Measurements from ENCODE around the gene ATP5MC2. TPM values are rescaled to one million over a fixed set of nuclear protein-coding genes. Genes with fewer than 3 reads are reported as not detected.

Gene ATP5MC2
- polyA plus RNA-seq, 3 donors, result 498 to 587 (median 522) TPM

DNA sequence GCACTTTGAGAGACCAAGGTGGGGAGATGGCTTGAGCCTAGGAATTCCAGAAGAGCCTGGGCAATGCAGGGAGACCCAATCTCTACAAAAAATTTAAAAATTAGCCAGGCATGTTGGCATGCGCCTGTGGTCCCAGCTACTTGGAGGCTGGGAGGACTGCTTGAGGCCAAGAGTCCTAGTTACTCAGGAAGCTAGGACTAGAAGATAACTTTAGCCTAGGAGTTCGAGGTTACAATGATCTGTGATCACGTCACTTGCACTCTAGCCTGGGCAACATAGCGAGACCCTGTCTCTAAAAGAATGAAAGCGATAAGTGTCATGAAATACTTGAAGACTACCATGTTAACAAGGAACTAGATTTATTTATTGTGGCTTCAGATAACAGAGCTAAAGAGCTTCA lies 53.2 kb downstream of the ATP5MC2 start:
- no peak overlapping the region for H3K4me3 ChIP-seq (replicated peaks in 1 of 3; ENCODE audit: low read depth in 2 of 3, low read length in 3 of 3)
- intact Hi-C loops (cut with micrococcal nuclease), result loop anchor here in 1 of 2 donors (10.0 kb wide), 1 partner anchor 52 kb away; the partner anchor contains the start of gene ATP5MC2
- H3K27ac Mint-ChIP-seq, result peak overlapping the region in 2 of 7 donors; percentile 21 to 28
- H4K20me1 ChIP-seq (ENCODE audit: insufficient read depth, low read length), result no peaks in the 10 kb centered on the region
- H3K4me1 Mint-ChIP-seq, result peaks cover 70% of the 10 kb centered on the region
- no peaks in the 10 kb centered on the region for H3K9me3 Mint-ChIP-seq
- H2AFZ ChIP-seq (ENCODE audit: insufficient read depth, low read depth, low read length, poor library complexity, severe bottlenecking), result no peak overlapping the region
- peaks cover 1 to 12% of the 10 kb centered on the region in 2 donors for H3K36me3 Mint-ChIP-seq
- H3K79me2 ChIP-seq (ENCODE audit: insufficient read depth, low read length), result peaks cover 79% of the 10 kb centered on the region
- H3K4me2 ChIP-seq (replicated peaks; ENCODE audit: extremely low read depth, low read length, poor library complexity, severe bottlenecking), result no peak overlapping the region
- H3K4me1 ChIP-seq (ENCODE audit: control insufficient read depth in 1 of 2, insufficient read depth in 2 of 2, low read length in 2 of 2), result peaks cover 53 to 62% of the 10 kb centered on the region in 2 donors
- no peaks in the 10 kb centered on the region for H3K9me3 ChIP-seq (replicated peaks in 1 of 2; ENCODE audit: control insufficient read depth in 1 of 2, insufficient read depth in 1 of 2, low read length in 2 of 2)
- WGBS (ENCODE audit: insufficient coverage), result 92% methylated on average over 2 of the region's 5 CpGs
- peaks cover 2 to 8% of the 10 kb centered on the region in 2 donors for H3K36me3 ChIP-seq (replicated peaks in 1 of 2; ENCODE audit: control insufficient read depth in 1 of 2, insufficient read depth in 2 of 2, low read length in 2 of 2)
- H3K27me3 ChIP-seq (ENCODE audit: control insufficient read depth in 2 of 2, insufficient read depth in 2 of 2, low read length in 2 of 2), result no peaks in the 10 kb centered on the region
- peak overlapping the region; percentile 15 to 94 for H3K27ac ChIP-seq (ENCODE audit: low read depth in 1 of 2, low read length in 2 of 2)
- TF ChIP-seq, protein P1, sequence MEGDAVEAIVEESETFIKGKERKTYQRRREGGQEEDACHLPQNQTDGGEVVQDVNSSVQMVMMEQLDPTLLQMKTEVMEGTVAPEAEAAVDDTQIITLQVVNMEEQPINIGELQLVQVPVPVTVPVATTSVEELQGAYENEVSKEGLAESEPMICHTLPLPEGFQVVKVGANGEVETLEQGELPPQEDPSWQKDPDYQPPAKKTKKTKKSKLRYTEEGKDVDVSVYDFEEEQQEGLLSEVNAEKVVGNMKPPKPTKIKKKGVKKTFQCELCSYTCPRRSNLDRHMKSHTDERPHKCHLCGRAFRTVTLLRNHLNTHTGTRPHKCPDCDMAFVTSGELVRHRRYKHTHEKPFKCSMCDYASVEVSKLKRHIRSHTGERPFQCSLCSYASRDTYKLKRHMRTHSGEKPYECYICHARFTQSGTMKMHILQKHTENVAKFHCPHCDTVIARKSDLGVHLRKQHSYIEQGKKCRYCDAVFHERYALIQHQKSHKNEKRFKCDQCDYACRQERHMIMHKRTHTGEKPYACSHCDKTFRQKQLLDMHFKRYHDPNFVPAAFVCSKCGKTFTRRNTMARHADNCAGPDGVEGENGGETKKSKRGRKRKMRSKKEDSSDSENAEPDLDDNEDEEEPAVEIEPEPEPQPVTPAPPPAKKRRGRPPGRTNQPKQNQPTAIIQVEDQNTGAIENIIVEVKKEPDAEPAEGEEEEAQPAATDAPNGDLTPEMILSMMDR (IDR thresholded peaks at IDR 0.05), result no peak
- H3K27me3 Mint-ChIP-seq (ENCODE audit: low read depth in 3 of 3), result peaks cover 0 to 2% (median 1%) of the 10 kb centered on the region in 3 donors
- no peak overlapping the region for H3K9ac ChIP-seq (ENCODE audit: insufficient read depth, low read length, poor library complexity, severe bottlenecking)
- no peak overlapping the region for H3K4me3 Mint-ChIP-seq
- DNase-seq, result no peak

GRCh38 chr12:53618275-53618674 lies 57.6 kb downstream of the ATP5MC2 start:
- Mint-ChIP-seq H3K27ac (peak overlapping the region; percentile 85 to 95 (median 93)), H3K4me3 (peak overlapping the region; percentile 71 to 88), H3K27me3 (ENCODE audit: low read depth in 3 of 3) (peaks cover 0 to 1% (median 0%) of the 10 kb centered on the region in 3 donors), H3K4me1 (peaks cover 56% of the 10 kb centered on the region), H3K9me3 (peaks cover 0 to 2% (median 0%) of the 10 kb centered on the region in 7 donors), H3K36me3 (peaks cover 9 to 34% of the 10 kb centered on the region in 2 donors)
- Histone ChIP-seq H3K4me3 (replicated peaks in 1 of 3; ENCODE audit: low read depth in 2 of 3, low read length in 3 of 3) (peak overlapping the region; percentile 45 to 95 (median 86)), H3K27me3 (ENCODE audit: control insufficient read depth in 2 of 2, insufficient read depth in 2 of 2, low read length in 2 of 2) (no peaks in the 10 kb centered on the region), H4K20me1 (ENCODE audit: insufficient read depth, low read length) (peaks cover 12% of the 10 kb centered on the region), H3K79me2 (ENCODE audit: insufficient read depth, low read length) (peaks cover 97% of the 10 kb centered on the region), H2AFZ (ENCODE audit: insufficient read depth, low read depth, low read length, poor library complexity, severe bottlenecking) (peak overlapping the region; percentile 68), H3K9ac (ENCODE audit: insufficient read depth, low read length, poor library complexity, severe bottlenecking) (peak overlapping the region; percentile 67), H3K9me3 (replicated peaks in 1 of 2; ENCODE audit: control insufficient read depth in 1 of 2, insufficient read depth in 1 of 2, low read length in 2 of 2) (no peaks in the 10 kb centered on the region), H3K4me2 (replicated peaks; ENCODE audit: extremely low read depth, low read length, poor library complexity, severe bottlenecking) (peak overlapping the region; percentile 77), H3K36me3 (replicated peaks in 1 of 2; ENCODE audit: control insufficient read depth in 1 of 2, insufficient read depth in 2 of 2, low read length in 2 of 2) (peaks cover 15 to 30% of the 10 kb centered on the region in 2 donors), H3K4me1 (ENCODE audit: control insufficient read depth in 1 of 2, insufficient read depth in 2 of 2, low read length in 2 of 2) (peaks cover 33 to 45% of the 10 kb centered on the region in 2 donors), H3K27ac (ENCODE audit: low read depth in 1 of 2, low read length in 2 of 2) (peak overlapping the region; percentile 82 to 86)
- intact Hi-C loops (cut with micrococcal nuclease), result no loop called here
- DNase-seq, result peak in 2 of 3 donors; percentile 15 to 26
- WGBS (ENCODE audit: insufficient coverage), result no CpG with 5 or more reads among the region's 3 CpGs
- TF ChIP-seq, protein P1 (IDR thresholded peaks at IDR 0.05), result no peak

All from CD14-positive monocyte (primary cell).